Thyroid gland (tissue), 4 donors: ENCODE data around the gene SNX27. TPM values are rescaled to one million over a fixed set of nuclear protein-coding genes. Genes with fewer than 3 reads are reported as not detected.

Experiments used
- DNase-seq, 2 donors: peaks; one replicate each; pipeline ENCODE4 v3.0.0-alpha.2; 2019
- H3K27ac ChIP-seq, 3 donors: fragments of 200-600 bp; sonication (generic); 1 replicate in 2 of 3; 2 replicates in 1 of 3; pipeline ENCODE4 v1.5.1; 2016 to 2019; ENCODE audit warnings: mild to moderate bottlenecking in 1 of 3, moderate library complexity in 1 of 3
- H3K27me3 ChIP-seq: fragments of 200-600 bp; sonication (generic); one replicate; pipeline ENCODE4 v1.5.1; 2019
- H3K36me3 ChIP-seq, 2 donors: fragments of 200-600 bp; sonication (generic); one replicate each; pipeline ENCODE4 v1.5.1; 2016 to 2019
- H3K4me1 ChIP-seq, 2 donors: fragments of 200-600 bp; sonication (generic); one replicate each; pipeline ENCODE4 v1.5.1; 2017 to 2019
- H3K4me3 ChIP-seq, 3 donors: fragments of 200-600 bp; sonication (generic); replicated peaks in 1 of 3; 1 replicate in 2 of 3; 2 replicates in 1 of 3; pipeline ENCODE4 v1.5.1; 2016; ENCODE audit warnings: mild to moderate bottlenecking in 1 of 3
- H3K9me3 ChIP-seq: fragments of 200-600 bp; sonication (generic); one replicate; pipeline ENCODE4 v1.5.1; 2017
- POLR2A ChIP-seq, 2 donors: fragments of 450-650 bp; IDR thresholded peaks; one replicate each; pipeline ENCODE4 v1.6.1; 2017; ENCODE audit warnings: antibody characterized with exemption in 2 of 2, mild to moderate bottlenecking in 2 of 2, moderate library complexity in 1 of 2
- WGBS, 2 donors: methylation state at CpG; one replicate each; pipeline ENCODE4 v1.1.5; 2017; 5-methylcytosine and 5-hydroxymethylcytosine counted together
- intact Hi-C: fragments of 100-400 bp; cut with DNase I; formaldehyde crosslinking; loops from one replicate; pipeline ENCODE4 v1.15.1; 2023
- total RNA-seq, 4 donors: library from RNA; depleted of rRNA; stranded (reverse); fragments of >200 nt; gene quantifications; one replicate each; pipeline ENCODE4 v1.2.3, GENCODE V29; 2016
- TF ChIP-seq, protein P1 (sequence below), 6 experiments: fragments of 200-600 bp in 3 of 6; fragments of 450-650 bp in 3 of 6; sonication (generic) in 3 of 6; IDR thresholded peaks; one replicate each; pipeline ENCODE4 v1.5.1; 2016 to 2019; ENCODE audit warnings: antibody characterized with exemption in 6 of 6, mild to moderate bottlenecking in 2 of 6, inconsistent platforms in 1 of 6, moderate library complexity in 1 of 6

SNX27 gene
- total RNA-seq, 4 donors from 2014 or later = 33.8 to 43.4 (median 37.9) TPM

DNA sequence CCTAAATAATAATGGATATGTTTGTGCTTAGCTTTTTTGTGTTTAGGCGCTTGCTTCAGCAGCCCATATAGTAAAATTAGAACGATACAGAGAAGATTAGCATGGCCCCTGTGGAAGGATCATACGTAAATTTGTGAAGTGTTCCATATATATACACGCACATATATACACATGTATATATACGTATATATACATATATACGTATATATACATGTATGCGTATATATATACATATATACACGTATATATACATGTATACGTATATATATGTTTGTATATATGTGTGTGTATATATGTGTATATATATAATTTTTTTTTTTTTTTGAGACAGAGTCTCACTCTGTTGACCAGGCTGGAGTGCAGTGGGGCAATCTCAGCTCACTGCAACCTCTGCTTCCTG is 17.4 kb downstream of the SNX27 start:
- no peak overlapping the region for H3K27ac ChIP-seq
- no peaks in the 10 kb centered on the region for H3K27me3 ChIP-seq
- WGBS, 2 donors = 76 to 85% methylated on average over 9 of the region's 9 CpGs
- no peaks in the 10 kb centered on the region for H3K36me3 ChIP-seq
- intact Hi-C loops = no loop called here
- H3K4me1 ChIP-seq = no peaks in the 10 kb centered on the region
- no peaks in the 10 kb centered on the region for H3K9me3 ChIP-seq
- no peak for DNase-seq
- TF ChIP-seq, protein P1, sequence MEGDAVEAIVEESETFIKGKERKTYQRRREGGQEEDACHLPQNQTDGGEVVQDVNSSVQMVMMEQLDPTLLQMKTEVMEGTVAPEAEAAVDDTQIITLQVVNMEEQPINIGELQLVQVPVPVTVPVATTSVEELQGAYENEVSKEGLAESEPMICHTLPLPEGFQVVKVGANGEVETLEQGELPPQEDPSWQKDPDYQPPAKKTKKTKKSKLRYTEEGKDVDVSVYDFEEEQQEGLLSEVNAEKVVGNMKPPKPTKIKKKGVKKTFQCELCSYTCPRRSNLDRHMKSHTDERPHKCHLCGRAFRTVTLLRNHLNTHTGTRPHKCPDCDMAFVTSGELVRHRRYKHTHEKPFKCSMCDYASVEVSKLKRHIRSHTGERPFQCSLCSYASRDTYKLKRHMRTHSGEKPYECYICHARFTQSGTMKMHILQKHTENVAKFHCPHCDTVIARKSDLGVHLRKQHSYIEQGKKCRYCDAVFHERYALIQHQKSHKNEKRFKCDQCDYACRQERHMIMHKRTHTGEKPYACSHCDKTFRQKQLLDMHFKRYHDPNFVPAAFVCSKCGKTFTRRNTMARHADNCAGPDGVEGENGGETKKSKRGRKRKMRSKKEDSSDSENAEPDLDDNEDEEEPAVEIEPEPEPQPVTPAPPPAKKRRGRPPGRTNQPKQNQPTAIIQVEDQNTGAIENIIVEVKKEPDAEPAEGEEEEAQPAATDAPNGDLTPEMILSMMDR (IDR thresholded peaks at IDR 0.05) = no peak
- TF ChIP-seq POLR2A (IDR thresholded peaks at IDR 0.05) = no peak
- H3K4me3 ChIP-seq = no peak overlapping the region

- intact Hi-C loops = no loop called here
- Histone ChIP-seq H3K4me1 (peaks cover 12 to 15% of the 10 kb centered on the region in 2 donors), H3K4me3 (no peak overlapping the region), H3K27ac (no peak overlapping the region), H3K9me3 (no peaks in the 10 kb centered on the region), H3K36me3 (no peaks in the 10 kb centered on the region), H3K27me3 (no peaks in the 10 kb centered on the region)
- TF ChIP-seq, protein P1 (IDR thresholded peaks at IDR 0.05) = no peak
- TF ChIP-seq POLR2A (IDR thresholded peaks at IDR 0.05) = no peak
- 70 to 73% methylated on average over 2 of the region's 2 CpGs for WGBS, 2 donors
- DNase-seq = no peak
Measured at GRCh38 chr1:151635479-151636072, 23.7 kb downstream of the SNX27 start.

DNA sequence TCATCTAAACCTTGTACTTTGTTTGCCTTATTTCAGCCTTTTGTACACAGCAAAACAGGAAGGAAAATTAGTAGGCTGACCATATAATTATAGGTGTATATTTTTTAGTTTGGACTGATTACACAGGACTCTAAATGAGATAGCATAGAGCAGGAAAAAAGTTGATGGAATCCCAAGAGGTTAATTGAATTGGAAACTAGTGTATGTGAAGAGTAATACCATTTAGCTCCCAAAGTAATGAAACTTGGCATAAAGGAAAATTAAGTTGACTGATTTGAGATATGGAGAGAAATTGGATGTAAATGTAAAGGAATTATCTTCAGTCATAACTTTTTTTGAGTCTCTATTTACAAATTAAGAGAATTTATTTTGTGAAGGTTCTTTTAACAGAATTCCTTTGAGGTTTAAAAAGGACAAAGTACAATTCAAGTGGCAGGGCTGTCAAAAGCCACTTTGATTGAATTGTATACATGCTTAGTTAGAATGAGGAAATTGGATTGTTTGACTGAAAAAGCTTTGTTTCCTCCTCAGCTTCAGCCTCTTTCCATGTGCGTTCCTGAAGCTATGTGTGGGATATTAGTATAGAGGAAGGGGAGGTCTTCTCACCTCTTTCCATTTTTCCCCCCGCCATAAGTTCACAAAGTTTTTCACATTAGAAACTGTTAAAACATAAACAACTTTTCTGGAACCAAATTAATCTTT is 26.4 kb downstream of the SNX27 start:
- H3K27ac ChIP-seq = no peak overlapping the region
- DNase-seq = no peak
- 90 to 92% methylated on average over 2 of the region's 2 CpGs for WGBS, 2 donors
- peaks cover 12 to 15% of the 10 kb centered on the region in 2 donors for H3K4me1 ChIP-seq
- TF ChIP-seq, protein P1 (IDR thresholded peaks at IDR 0.05) = no peak
- TF ChIP-seq POLR2A (IDR thresholded peaks at IDR 0.05) = no peak
- H3K36me3 ChIP-seq = no peaks in the 10 kb centered on the region
- no peaks in the 10 kb centered on the region for H3K27me3 ChIP-seq
- H3K9me3 ChIP-seq = no peaks in the 10 kb centered on the region
- no peak overlapping the region for H3K4me3 ChIP-seq
- intact Hi-C loops = no loop called here

DNA sequence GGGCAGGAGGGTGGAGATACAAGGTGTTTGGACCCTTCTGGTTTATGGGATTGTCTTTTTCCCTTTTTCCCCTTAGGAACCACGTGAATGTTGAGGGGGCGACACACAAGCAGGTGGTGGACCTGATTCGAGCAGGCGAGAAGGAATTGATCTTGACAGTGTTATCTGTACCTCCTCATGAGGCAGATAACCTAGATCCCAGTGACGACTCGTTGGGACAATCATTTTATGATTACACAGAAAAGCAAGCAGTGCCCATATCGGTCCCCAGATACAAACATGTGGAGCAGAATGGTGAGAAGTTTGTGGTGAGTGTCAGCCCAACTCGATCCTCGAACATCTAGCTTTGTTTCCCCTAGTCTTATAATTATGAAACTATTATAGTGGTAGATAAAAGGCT is 27.0 kb downstream of the SNX27 start:
- intact Hi-C loops = no loop called here
- no peaks in the 10 kb centered on the region for H3K36me3 ChIP-seq
- no peak for DNase-seq
- H3K9me3 ChIP-seq = no peaks in the 10 kb centered on the region
- WGBS, 2 donors = 85 to 87% methylated on average over 9 of the region's 9 CpGs
- H3K4me3 ChIP-seq = no peak overlapping the region
- no peaks in the 10 kb centered on the region for H3K27me3 ChIP-seq
- peaks cover 12 to 15% of the 10 kb centered on the region in 2 donors for H3K4me1 ChIP-seq
- TF ChIP-seq, protein P1 (IDR thresholded peaks at IDR 0.05) = no peak
- TF ChIP-seq POLR2A (IDR thresholded peaks at IDR 0.05) = no peak
- no peak overlapping the region for H3K27ac ChIP-seq

GRCh38 chr1:151639466-151639865 is 27.6 kb downstream of the SNX27 start:
- H3K4me1 ChIP-seq = peaks cover 12 to 15% of the 10 kb centered on the region in 2 donors

More at GRCh38 chr1:151639466-151639865, 27.6 kb downstream of the SNX27 start:
- H3K36me3 ChIP-seq = no peaks in the 10 kb centered on the region
- H3K4me3 ChIP-seq = no peak overlapping the region
- intact Hi-C loops = no loop called here
- no peak for TF ChIP-seq POLR2A (IDR thresholded peaks at IDR 0.05)
- TF ChIP-seq, protein P1 (IDR thresholded peaks at IDR 0.05) = no peak
- no peaks in the 10 kb centered on the region for H3K9me3 ChIP-seq
- no peak overlapping the region for H3K27ac ChIP-seq
- no peak for DNase-seq
- WGBS, 2 donors = 47 to 53% methylated on average over 2 of the region's 2 CpGs
- H3K27me3 ChIP-seq = no peaks in the 10 kb centered on the region
